T-helper 2 cell (primary cell): ENCODE measurements around the gene PRADC1.

Experiments
- DNase-seq, 5 experiments: peaks; one replicate each; pipeline versions ENCODE4 v3.0.0 to v3.0.0-alpha.2; 2012 to 2022

PRADC1 gene

GRCh38 chr2:73235315-73236028 is 2.4 kb upstream of the PRADC1 start:
- peak in 1 of 5 experiments; percentile 46 for DNase-seq

- DNase-seq: peak; percentile 67 to 94 (median 79)
These were observed 1.1 kb upstream of the PRADC1 start, which contains the start of gene CCT7 for GRCh38 chr2:73233932-73234832. CCT7 (plus strand) TSS chr2:73234308; CDS start chr2:73234379, 71 bp downstream.

DNA sequence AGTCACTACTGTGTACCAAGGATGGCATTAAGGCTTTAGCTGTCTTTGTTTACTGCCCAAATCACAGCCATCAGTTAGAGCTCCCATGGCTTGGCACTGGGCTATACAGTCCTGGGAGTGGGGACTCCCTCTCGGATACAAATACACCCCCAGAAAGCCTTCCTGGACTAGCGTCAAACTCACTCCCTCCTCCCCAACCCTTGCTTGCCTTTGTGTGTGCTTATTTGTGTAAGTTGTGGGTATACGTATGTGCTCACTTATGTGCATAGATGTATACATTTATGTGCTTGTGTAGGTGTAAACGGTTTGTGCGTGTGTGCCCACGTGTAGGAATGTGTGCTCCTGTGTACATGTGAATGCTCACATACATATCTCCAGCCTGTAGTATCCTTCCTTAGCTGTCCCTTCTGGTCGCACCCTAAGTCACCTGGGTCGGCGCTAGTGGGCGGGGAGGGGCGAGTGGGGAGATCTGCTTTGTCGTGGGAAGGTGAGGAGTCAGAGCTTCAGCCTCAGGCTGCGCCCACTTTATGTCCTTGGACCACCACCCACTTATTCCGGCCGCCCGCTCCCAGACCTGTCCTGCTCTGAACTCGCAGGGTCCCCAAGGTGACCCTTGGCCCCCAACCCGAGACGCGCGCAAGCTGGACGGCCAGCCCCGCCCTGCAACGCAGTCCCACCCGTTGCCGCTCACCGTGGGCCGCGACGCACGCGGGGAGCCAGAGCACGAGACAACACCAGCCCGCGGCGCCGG is 461 bp downstream of the PRADC1 start:
- DNase-seq: peak in 2 of 5 experiments; percentile 14 to 52

DNA sequence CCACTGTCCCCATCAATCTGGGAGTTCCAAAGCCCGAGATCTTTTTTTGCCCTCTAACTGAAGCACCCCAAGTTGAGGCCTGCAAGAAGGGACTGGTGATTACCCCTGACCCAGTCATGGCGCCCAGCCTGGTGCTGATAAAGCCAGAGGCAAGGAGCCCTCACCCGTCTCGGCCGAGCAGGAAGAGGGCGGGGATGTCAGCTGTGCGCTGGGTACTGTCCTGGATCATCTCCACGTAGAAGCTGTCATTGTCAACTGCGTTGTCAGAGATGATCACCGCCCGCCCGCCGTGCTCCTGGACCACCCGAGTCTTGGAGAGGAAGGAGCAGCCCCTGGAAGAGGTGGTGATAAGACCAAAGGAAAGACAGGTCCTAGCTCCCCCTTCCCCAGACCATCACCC is 4.4 kb downstream of the PRADC1 start:
- DNase-seq: no peak

- DNase-seq: no peak
These were observed 6.0 kb downstream of the PRADC1 start for GRCh38 chr2:73227086-73227485.

DNA sequence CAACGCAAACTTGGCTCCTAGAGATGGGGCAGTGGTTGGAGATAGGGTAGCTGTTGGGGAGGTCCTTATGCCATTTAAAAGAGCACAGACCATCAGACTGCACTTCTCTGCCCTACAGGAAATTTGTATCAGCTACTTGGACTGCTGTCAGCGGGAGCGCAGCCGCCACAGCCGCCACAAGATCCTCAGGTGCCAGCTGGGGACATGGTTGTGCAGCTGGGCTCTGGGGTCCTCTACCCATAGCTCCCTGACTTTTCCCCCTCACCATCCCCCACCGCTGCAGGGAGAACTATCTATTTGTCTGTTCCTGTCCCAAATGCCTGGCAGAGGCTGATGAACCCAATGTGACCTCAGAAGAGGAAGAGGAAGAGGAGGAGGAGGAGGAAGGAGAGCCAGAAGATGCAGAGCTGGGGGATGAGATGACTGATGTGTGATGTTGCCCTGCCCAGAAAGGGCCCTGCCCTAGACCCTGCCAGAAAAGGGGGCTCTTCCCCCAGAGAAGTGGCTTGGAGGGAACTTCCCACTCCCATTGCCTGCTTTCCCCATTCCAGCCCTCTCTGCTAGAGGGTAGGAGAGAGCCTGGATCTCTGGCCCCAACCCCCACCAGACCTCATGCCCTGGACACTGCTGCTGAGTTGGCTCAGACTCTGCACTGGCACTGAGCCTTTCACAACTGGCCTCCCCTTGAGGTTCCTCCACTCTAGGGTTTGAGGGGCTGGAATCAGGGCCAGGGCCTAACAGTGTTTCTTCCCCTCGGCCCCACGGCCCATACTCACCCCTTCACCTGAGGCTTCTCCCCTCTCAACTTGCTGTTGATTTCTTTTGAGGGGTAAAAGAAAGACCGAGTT is 7.3 kb downstream of the PRADC1 start:
- no peak for DNase-seq

DNA sequence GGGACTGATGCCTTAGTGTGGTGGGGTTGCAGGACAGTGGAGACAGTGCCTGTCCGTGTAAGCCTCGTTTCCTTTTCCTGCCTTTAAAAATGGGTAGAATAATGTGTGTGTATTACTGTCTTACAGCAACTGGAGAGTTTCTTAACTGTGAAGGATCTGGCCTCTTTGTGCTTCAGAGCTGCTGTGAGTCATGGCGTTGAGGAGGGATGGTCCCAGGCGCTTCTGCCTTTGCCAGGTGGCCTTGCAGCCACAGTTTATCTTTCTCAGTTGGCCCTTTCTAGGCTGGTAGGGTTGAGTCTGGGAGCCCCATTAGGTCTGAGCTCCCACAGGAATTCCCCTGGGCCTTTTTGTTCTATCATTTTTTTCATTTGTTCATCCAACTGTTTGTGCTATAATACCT is 9.2 kb downstream of the PRADC1 start:
- DNase-seq: no peak

- DNase-seq: no peak
These were observed 14.7 kb downstream of the PRADC1 start for GRCh38 chr2:73218298-73218697.

DNA sequence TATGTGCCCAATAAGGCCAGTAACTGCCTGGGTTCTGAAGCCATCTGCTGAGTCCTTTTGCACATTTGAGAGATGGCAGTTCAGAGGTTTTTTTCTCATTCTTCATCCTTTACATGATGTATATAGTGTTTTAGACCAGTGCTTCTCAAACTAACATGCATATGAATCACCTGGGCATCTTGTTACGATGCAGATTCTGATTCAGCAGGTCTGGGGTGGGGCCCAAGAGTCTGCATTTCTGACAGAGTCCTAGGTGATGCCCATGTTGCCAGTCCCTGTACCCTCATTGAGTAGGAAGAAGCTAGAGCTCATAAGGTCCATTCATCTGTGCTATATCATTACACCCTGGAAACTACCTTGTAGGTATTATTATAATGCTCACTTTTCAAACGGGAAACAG is 15.2 kb downstream of the PRADC1 start:
- DNase-seq: no peak

GRCh38 chr2:73217160-73217559 is 15.9 kb downstream of the PRADC1 start:
- no peak for DNase-seq

- no peak for DNase-seq
These were observed 17.8 kb downstream of the PRADC1 start for GRCh38 chr2:73215254-73215653.

- DNase-seq: peak; percentile 82 to 90 (median 86)
These were observed 18.7 kb downstream of the PRADC1 start, which contains the start of gene SMYD5 for GRCh38 chr2:73214120-73215035. SMYD5 (plus strand) TSS chr2:73214245; CDS start chr2:73214267, 22 bp downstream.

DNA sequence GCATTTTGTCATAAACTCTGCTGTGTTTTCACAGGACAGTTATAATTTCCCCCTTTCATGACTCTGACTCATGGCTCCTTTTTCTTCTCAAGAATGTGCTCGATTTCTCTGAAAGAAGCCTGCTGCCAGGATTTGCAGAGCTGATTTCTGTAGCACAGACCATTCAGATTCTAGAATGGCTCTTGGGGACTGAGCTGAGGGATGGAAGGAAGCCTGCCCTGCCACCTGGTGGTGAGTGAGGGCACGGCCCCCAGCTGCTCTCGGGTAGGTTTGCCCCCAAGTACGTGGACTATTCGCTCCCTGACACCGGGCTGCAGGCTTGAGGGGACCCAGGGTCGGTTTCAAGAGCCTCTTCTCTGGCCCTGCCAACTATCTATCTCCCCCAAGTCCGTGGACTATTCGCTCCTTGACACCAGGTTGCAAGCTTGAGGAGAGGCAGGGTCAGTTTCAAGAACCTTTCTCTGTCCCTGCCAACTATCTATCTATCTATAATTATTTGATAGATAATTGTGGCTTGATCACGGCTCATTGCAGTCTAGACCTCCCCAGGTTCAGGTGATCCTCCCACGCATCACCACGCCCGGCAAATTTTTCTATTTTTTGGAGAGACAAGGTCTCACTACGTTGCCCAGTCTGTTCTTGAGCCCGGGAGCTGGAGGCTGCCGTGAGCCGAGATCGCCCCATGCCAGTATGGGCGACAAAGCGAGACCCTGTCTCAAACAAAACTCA is 20.4 kb downstream of the PRADC1 start:
- DNase-seq: peak; percentile 37 to 81 (median 58)

DNA sequence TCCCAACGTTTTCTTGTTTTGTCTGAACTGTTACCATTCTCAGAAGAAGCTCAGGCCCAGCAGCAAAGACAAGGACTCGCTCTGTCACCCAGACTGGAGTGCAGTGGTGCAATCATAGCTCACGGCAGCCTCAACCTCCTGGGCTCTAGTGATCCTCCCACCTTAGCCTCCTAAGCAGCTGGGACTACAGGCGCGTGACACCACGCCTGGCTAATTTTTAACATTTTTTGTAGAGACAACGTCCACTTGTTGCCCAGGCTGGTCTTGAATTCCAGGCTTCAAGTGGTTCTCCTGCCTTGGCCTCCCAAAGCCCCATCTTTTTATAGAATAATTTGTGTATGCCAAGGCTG is 21.0 kb downstream of the PRADC1 start:
- DNase-seq: no peak

- no peak for DNase-seq
These were observed 22.3 kb downstream of the PRADC1 start for GRCh38 chr2:73210696-73211095.

- DNase-seq: no peak
These were observed 23.0 kb downstream of the PRADC1 start for GRCh38 chr2:73210019-73210418.

GRCh38 chr2:73208258-73208657 is 24.8 kb downstream of the PRADC1 start:
- no peak for DNase-seq

- DNase-seq: no peak
These were observed 27.4 kb downstream of the PRADC1 start for GRCh38 chr2:73205611-73206010.

GRCh38 chr2:73203055-73203681 is 29.9 kb downstream of the PRADC1 start:
- no peak for DNase-seq
